ENCODE measurements around the gene KCNH2. TPM values are rescaled to one million over a fixed set of nuclear protein-coding genes. Genes with fewer than 3 reads are reported as not detected.
A peak's percentile ranks its signal among the peaks of the same experiment; 100 is the strongest.
"Not testable (repeated sequence)": the region's sequence is repeated elsewhere in the genome, so short reads cannot be mapped to it uniquely, and the experiment has no call there.

KCNH2 gene, protein sequence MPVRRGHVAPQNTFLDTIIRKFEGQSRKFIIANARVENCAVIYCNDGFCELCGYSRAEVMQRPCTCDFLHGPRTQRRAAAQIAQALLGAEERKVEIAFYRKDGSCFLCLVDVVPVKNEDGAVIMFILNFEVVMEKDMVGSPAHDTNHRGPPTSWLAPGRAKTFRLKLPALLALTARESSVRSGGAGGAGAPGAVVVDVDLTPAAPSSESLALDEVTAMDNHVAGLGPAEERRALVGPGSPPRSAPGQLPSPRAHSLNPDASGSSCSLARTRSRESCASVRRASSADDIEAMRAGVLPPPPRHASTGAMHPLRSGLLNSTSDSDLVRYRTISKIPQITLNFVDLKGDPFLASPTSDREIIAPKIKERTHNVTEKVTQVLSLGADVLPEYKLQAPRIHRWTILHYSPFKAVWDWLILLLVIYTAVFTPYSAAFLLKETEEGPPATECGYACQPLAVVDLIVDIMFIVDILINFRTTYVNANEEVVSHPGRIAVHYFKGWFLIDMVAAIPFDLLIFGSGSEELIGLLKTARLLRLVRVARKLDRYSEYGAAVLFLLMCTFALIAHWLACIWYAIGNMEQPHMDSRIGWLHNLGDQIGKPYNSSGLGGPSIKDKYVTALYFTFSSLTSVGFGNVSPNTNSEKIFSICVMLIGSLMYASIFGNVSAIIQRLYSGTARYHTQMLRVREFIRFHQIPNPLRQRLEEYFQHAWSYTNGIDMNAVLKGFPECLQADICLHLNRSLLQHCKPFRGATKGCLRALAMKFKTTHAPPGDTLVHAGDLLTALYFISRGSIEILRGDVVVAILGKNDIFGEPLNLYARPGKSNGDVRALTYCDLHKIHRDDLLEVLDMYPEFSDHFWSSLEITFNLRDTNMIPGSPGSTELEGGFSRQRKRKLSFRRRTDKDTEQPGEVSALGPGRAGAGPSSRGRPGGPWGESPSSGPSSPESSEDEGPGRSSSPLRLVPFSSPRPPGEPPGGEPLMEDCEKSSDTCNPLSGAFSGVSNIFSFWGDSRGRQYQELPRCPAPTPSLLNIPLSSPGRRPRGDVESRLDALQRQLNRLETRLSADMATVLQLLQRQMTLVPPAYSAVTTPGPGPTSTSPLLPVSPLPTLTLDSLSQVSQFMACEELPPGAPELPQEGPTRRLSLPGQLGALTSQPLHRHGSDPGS
- total RNA-seq (0.86 and 0.87 TPM in 2 replicates), polyA plus RNA-seq (2.0 and 2.7 TPM in 2 replicates), polyA minus RNA-seq (6.7 and 9.0 TPM in 2 replicates)
- total RNA-seq (2013) = 2.1 TPM

GRCh38 chr7:150978126-150978789, at the start of gene KCNH2:
TSS of gene KCNH2 (minus strand) at chr7:150978321. CDS start at chr7:150977913, 408 bp downstream.
- DNase-seq (peak; percentile 50), ATAC-seq (ENCODE audit: low read depth) (peak; percentile 19)
- peaks cover 0 to 30% (median 0%) of the 10 kb centered on the region in 3 donors for H3K9me3 ChIP-seq (ENCODE audit: control extremely low read depth in 1 of 3, control insufficient read depth in 2 of 3, insufficient read depth in 1 of 3, low read length in 2 of 3)
- H3K36me3 ChIP-seq (replicated peaks in 1 of 2; ENCODE audit: control extremely low read depth in 1 of 2, control insufficient read depth in 1 of 2, extremely low read depth in 1 of 2, insufficient read depth in 2 of 2, low read length in 1 of 2) = no peaks in the 10 kb centered on the region
- Mint-ChIP-seq H3K4me3 (peak within 1 kb of the TSS; percentile 85), H3K27me3 (peaks cover 41% of the 10 kb centered on the region), H3K9me3 (ENCODE audit: insufficient read depth) (no peaks in the 10 kb centered on the region), H3K4me1 (peaks cover 38% of the 10 kb centered on the region), H3K27ac (peak within 1 kb of the TSS; percentile 32)
- no peak for TF ChIP-seq EZH2 (IDR thresholded peaks at IDR 0.05; ENCODE audit: borderline replicate concordance, insufficient read depth, low read depth, low read length, poor library complexity, severe bottlenecking)
- WGBS (ENCODE audit: insufficient coverage) = under 1% methylated on average over 59 of the region's 81 CpGs
- no peak within 1 kb of the TSS for H3K27ac ChIP-seq (ENCODE audit: low read length in 2 of 2)
- intact Hi-C loops (cut with micrococcal nuclease) = loop anchor here (5.0 kb wide), 1 partner anchor 104 kb away; the partner anchor contains the start of genes FASTK and TMUB1
- CTCF ChIA-PET = interaction anchor here (1.0 kb wide), 1 partner anchor 40 kb away, joined by 3 read pairs; no protein-coding TSS in a partner anchor
- peaks cover 37 to 42% of the 10 kb centered on the region in 2 donors for H3K4me1 ChIP-seq (ENCODE audit: control insufficient read depth in 2 of 2, insufficient read depth in 2 of 2, low read length in 2 of 2)
- POLR2A ChIA-PET = interaction anchor here (0.6 kb wide), 1 partner anchor 841 kb away, joined by 3 read pairs; no protein-coding TSS in a partner anchor
- no peaks in the 10 kb centered on the region for H3K79me2 ChIP-seq (ENCODE audit: control insufficient read depth, insufficient read depth, low read length)
- H2AFZ ChIP-seq (ENCODE audit: insufficient read depth, low read depth, low read length, poor library complexity, severe bottlenecking) = peak within 1 kb of the TSS; percentile 38
- peak within 1 kb of the TSS in 3 of 5 experiments; percentile 29 to 44 (median 40) for H3K4me3 ChIP-seq (ENCODE audit: control extremely low read depth in 1 of 5, extremely low read depth in 1 of 5, insufficient read depth in 1 of 5, low read depth in 2 of 5, low read length in 4 of 5)
- peak within 1 kb of the TSS; percentile 79 for H3K4me2 ChIP-seq (replicated peaks; ENCODE audit: low read depth, low read length, poor library complexity, severe bottlenecking)
- H3K27me3 ChIP-seq (replicated peaks in 1 of 4; ENCODE audit: control extremely low read depth in 1 of 4, control insufficient read depth in 3 of 4, insufficient read depth in 4 of 4, low read length in 3 of 4) = peaks cover 0 to 59% (median 32%) of the 10 kb centered on the region in 4 experiments
- no peak within 1 kb of the TSS for H3K9ac ChIP-seq (ENCODE audit: low read length)
- H4K20me1 ChIP-seq (ENCODE audit: control insufficient read depth, insufficient read depth, low read length, poor library complexity, severe bottlenecking) = no peaks in the 10 kb centered on the region

DNA sequence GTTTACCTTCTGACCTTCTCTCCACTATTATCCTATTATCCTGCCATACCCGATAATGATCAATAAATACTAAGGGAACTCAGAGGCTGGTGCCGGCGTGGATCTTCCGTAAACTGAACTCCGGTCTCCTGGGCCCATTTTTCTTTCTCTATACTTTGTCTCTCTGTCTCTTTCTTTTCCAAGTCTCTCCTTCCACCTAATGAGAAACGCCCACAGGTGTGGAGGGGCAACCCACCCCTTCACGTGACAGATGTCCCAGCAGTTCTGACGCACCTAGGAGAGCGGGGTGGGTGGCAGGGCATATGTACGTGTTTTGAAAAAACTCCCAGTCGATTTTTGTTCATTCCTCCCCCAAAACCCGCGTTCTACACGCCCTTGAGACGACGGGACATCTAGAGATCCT, 49.6 kb upstream of the KCNH2 start:
- Mint-ChIP-seq H3K27ac (peak overlapping the region; percentile 99), H3K27me3 (peaks cover 13% of the 10 kb centered on the region), H3K4me3 (peak overlapping the region; percentile 97), H3K4me1 (peaks cover 23% of the 10 kb centered on the region)
- peak; percentile 5 for ATAC-seq (ENCODE audit: low read depth)
- WGBS (ENCODE audit: insufficient coverage) = 12% methylated on average over 15 of the region's 16 CpGs
- Histone ChIP-seq H3K79me2 (ENCODE audit: control insufficient read depth, insufficient read depth, low read length) (peaks cover 14% of the 10 kb centered on the region), H3K9ac (ENCODE audit: low read length) (peak overlapping the region; percentile 76), H2AFZ (ENCODE audit: insufficient read depth, low read depth, low read length, poor library complexity, severe bottlenecking) (peak overlapping the region; percentile 75), H3K4me2 (replicated peaks; ENCODE audit: low read depth, low read length, poor library complexity, severe bottlenecking) (peak overlapping the region; percentile 82), H3K4me3 (ENCODE audit: control extremely low read depth in 1 of 5, extremely low read depth in 1 of 5, insufficient read depth in 1 of 5, low read depth in 2 of 5, low read length in 4 of 5) (peak overlapping the region; percentile 54 to 86 (median 78)), H3K27ac (ENCODE audit: low read length in 2 of 2) (peak overlapping the region; percentile 95 to 96), H3K4me1 (ENCODE audit: control insufficient read depth in 2 of 2, insufficient read depth in 2 of 2, low read length in 2 of 2) (peaks cover 11 to 17% of the 10 kb centered on the region in 2 donors), H3K27me3 (replicated peaks in 1 of 4; ENCODE audit: control extremely low read depth in 1 of 4, control insufficient read depth in 3 of 4, insufficient read depth in 4 of 4, low read length in 3 of 4) (peaks cover 0 to 26% (median 7%) of the 10 kb centered on the region in 4 experiments)
- ChIA-PET POLR2A (interaction anchor here (0.5 to 1.5 kb wide), 6 partner anchors 10 to 220 kb away, joined by 3 to 12 read pairs (median 6); partner anchors contain the start of gene FASTK), CTCF (interaction anchor here (0.8 to 2.8 kb wide), 7 partner anchors 9 to 57 kb away, joined by 3 to 25 read pairs (median 3); partner anchors contain the start of gene TMUB1)
- DNase-seq; H4K20me1 ChIP-seq (ENCODE audit: control insufficient read depth, insufficient read depth, low read length, poor library complexity, severe bottlenecking); H3K9me3 ChIP-seq (ENCODE audit: control extremely low read depth in 1 of 3, control insufficient read depth in 2 of 3, insufficient read depth in 1 of 3, low read length in 2 of 3); H3K9me3 Mint-ChIP-seq (ENCODE audit: insufficient read depth); H3K36me3 ChIP-seq (replicated peaks in 1 of 2; ENCODE audit: control extremely low read depth in 1 of 2, control insufficient read depth in 1 of 2, extremely low read depth in 1 of 2, insufficient read depth in 2 of 2, low read length in 1 of 2): not testable (repeated sequence)
- intact Hi-C loops (cut with micrococcal nuclease) = loop anchor here (1.0 to 10.0 kb wide), 10 partner anchors 9 to 1255 kb away; partner anchors contain the start of genes ABCF2, CHPF2, REPIN1 and TMUB1
